ENCODE measurements around the gene CHMP3.

CHMP3 gene

DNA sequence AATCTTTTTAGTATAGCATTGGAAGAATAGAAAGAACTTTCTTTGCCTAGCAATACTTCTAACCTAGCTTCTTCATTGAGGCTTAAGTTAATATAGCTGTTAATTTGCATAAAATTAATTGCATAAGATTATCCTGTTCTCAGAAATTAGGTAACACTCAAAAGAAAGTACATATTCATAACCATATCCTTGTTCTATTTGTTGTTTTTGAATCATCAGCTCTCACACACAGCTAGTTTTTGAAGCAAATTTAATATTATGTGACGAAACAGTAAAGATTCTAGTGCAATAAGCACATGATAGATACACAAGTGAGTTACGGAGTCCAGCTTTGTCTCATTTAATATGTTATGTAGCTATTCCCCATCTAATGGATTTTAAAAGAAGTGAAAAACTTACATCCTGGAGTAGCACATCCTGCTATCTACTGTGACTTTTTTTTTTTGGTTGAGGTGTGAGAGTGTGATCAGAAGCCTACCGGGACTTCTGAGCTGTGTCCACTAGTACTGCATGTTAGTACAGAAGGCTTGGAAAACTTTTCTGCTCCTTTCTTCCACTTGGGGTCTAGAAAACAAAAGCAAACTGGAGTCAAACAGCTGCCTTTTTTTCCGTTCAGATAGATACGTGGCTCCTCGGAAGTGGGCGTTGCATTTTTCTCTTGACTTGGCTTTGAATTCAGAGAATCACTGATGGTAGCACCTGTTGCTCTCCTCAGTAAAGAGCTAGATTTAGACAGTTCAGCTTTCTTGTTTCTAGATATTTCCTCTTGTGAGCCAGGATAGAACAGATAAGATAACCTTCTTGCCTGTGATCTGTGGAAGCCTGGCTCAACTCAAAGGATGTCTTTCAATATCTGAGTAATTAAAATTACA lies 94.8 kb downstream of the CHMP3 start:
- no peak for DNase-seq (ENCODE audit: low read depth in 2 of 2)

DNA sequence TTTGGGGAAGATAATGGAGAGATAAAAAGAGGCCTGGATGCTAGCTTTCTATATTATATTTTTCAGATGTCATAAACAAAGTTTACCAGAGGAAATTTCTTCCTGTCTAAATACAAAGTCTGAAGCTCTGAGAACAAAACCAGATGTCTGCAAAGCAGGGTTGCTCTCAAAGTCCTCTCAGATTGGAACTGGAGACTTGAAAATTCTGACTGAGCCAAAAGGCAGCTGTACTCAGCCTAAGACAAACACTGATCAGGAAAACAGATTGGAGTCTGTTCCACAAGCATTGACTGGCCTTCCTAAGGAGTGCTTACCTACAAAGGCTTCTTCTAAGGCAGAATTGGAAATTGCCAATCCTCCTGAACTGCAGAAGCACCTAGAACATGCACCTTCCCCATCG lies 96.9 kb downstream of the CHMP3 start:
- DNase-seq (ENCODE audit: low read depth in 2 of 2) = no peak

DNA sequence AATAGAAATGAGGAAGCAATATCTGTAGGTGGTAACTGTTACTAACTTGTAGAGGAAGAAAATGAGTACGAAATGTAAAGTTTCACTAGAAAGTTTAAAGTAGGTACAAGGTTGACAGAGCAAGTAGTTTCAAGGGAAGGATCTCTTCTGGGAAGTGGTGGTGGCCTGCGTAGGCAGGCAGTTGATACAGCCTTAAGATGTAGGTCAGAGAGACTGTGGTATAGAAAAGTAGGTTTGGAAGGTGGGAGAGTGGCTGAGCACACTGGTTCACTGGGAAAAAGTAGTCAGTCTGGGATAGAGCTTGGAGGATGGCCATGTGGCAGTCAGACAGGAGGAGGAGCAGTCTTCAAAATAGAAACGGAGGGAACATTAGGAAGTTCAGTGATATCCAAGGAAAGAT lies 98.6 kb downstream of the CHMP3 start:
- no peak for DNase-seq (ENCODE audit: low read depth in 2 of 2)

DNA sequence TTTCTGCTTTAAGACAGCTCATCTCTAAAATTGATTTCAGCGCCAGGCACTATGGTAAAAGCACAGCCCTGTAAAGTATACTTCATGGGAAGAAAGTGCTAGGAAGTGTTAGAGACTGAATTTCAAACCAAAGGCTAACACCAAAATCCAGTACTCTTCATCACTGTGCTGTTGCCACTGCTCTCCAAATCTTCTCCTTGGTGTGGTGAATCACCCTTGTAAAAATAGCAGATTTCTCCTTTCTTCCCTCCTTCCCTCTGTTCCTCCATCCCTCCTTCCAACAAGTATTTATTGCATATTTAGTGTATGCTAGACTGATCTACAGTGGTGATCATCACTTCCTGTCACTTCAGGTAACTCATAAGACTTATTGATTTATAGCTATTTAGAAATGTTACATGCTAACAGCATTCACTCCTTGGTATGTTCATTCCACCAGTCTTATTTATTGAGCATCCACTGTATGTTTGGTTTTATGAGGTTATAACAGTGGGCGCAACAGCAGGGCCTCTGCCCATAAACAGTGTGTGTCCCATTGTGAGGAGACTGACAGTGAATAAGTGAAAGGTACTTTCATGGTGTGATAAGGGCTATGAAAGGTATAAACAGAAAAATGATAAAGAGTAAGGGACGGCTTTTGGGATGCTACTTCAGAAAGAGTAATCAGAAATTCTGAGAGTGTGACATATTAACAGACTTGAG lies 102.0 kb downstream of the CHMP3 start:
- no peak for DNase-seq (ENCODE audit: low read depth in 2 of 2)

DNA sequence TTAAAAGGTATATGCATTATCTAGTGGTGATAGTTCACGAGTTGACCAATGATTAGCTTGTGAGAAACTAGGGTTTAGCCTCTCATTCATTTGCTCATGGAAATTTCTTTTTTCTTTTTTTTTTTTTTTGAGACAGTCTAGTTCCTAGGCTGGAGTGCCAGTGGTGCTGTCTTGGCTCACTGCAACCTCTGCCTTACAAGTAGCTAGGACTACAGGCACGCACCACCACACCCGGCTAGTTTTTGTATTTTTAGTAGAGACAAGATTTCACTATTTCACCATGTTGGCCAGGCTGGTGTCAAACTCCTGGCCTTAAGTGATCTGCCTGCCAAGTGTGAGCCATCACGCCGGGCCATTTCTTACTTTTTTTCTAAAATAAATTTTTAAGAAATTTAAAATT lies 108.1 kb downstream of the CHMP3 start:
- no peak for DNase-seq (ENCODE audit: low read depth in 2 of 2)

DNA sequence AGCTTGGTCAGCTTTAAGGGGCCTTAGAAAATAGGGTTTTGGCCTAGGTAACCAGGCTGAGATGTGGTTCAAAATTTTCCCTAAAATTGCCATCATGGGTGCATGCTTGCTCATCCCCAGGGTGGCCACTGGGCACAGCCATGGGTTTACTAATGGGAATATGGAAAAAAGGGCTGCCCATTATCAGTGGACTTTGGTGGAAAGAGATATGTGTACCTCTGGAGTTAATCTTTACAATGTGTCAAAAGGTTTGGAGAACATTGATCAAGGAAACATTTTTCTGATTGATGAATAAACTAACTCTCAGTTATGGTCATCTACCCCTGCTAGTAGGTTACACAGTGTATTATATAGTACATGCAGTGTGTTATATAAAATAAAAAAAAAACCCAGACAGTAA lies 109.0 kb downstream of the CHMP3 start:
- DNase-seq (ENCODE audit: low read depth in 2 of 2) = no peak

DNA sequence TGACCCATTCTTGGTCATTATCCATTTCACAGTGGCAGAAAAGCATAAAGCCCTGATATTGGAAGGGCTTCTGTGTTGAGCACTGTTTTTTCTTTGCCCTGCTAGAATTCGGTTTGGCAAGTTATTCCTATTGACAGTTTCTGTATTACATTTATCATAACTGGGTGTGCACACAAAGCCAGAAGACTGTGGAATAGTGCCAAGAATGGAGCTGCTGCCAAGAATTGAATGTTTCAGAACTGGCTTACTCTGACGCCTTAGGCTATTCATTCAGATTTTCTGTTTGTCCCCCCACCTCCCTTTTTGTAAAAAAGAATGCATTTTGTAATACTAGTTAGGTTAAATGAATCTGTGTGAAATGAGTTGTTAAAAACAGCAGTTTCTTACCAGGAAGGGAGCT lies 109.4 kb downstream of the CHMP3 start:
- DNase-seq (ENCODE audit: low read depth in 2 of 2) = no peak

Data from stimulated activated CD4-positive, alpha-beta T cell treated with anti-CD3 and anti-CD28 coated beads, Interleukin-4, amount 100 ng/mL, for 48 hours (primary cell).